Body of pancreas (tissue), 4 donors: ENCODE results near the gene MAML3. TPM values are rescaled to one million over a fixed set of nuclear protein-coding genes. Genes with fewer than 3 reads are reported as not detected.
A peak's percentile ranks its signal among the peaks of the same experiment; 100 is the strongest.

Source experiments
- ATAC-seq: fragments of 150-250 bp; one replicate; pipeline ENCODE4 v1.9.1; 2016
- DNase-seq, 4 donors: peaks; one replicate each; pipeline ENCODE4 v3.0.0-alpha.2; 2019
- H3K27ac ChIP-seq, 4 donors: fragments of 200-600 bp; sonication (generic); 1 replicate in 3 of 4; 2 replicates in 1 of 4; pipeline versions ENCODE4 v1.5.1 to v1.6.1; 2016 to 2019; ENCODE audit warnings: mild to moderate bottlenecking in 1 of 4, mixed read lengths in 1 of 4, moderate library complexity in 1 of 4
- H3K27me3 ChIP-seq, 2 donors: fragments of 200-600 bp; sonication (generic); one replicate each; pipeline ENCODE4 v1.6.0; 2016; ENCODE audit warnings: mild to moderate bottlenecking in 1 of 2
- H3K36me3 ChIP-seq, 2 donors: fragments of 200-600 bp; sonication (generic); replicated peaks in 1 of 2; 2 replicates each; pipeline ENCODE4 v1.5.1; 2016; ENCODE audit warnings: low read depth in 2 of 2; ENCODE audit not compliant: insufficient read depth in 1 of 2
- H3K4me1 ChIP-seq: fragments of 200-600 bp; sonication (generic); one replicate; pipeline ENCODE4 v1.6.0; 2016
- H3K4me3 ChIP-seq, 2 donors: fragments of 200-600 bp; sonication (generic); 1 replicate in 1 of 2; 2 replicates in 1 of 2; pipeline ENCODE4 v1.5.1; 2016 to 2019
- H3K9me3 ChIP-seq, 3 donors: fragments of 200-600 bp; sonication (generic); 1 replicate in 2 of 3; 2 replicates in 1 of 3; pipeline ENCODE4 v1.5.1; 2016
- CTCF ChIP-seq, 7 experiments: fragments of 450-650 bp in 4 of 7; fragments of 200-600 bp in 3 of 7; sonication (generic) in 3 of 7; IDR thresholded peaks; one replicate each; pipeline ENCODE4 v1.5.1; 2016 to 2019; ENCODE audit warnings: antibody characterized with exemption in 7 of 7
- POLR2A ChIP-seq, 3 donors: fragments of 450-650 bp; IDR thresholded peaks; one replicate each; pipeline ENCODE4 v1.6.1; 2016; ENCODE audit warnings: antibody characterized with exemption in 3 of 3, mild to moderate bottlenecking in 2 of 3
- WGBS, 2 donors: methylation state at CpG; one replicate each; pipeline ENCODE4 v1.1.5; 2017; 5-methylcytosine and 5-hydroxymethylcytosine counted together
- intact Hi-C: fragments of 100-400 bp; cut with DNase I; formaldehyde crosslinking; loops from one replicate; pipeline ENCODE4 v1.15.1; 2023
- total RNA-seq, 2 donors: library from RNA; depleted of rRNA; stranded (reverse); fragments of >200 nt; gene quantifications; one replicate each; pipeline ENCODE4 v1.1.0, GENCODE V29; 2016

MAML3 gene
- total RNA-seq, 2 donors from 2014 or later, result 11.2 to 11.4 TPM

- Histone ChIP-seq H3K27ac (no peak overlapping the region), H3K4me1 (peaks cover 6% of the 10 kb centered on the region), H3K4me3 (no peak overlapping the region), H3K27me3 (no peaks in the 10 kb centered on the region), H3K9me3 (no peaks in the 10 kb centered on the region), H3K36me3 (no peaks in the 10 kb centered on the region)
- peak; percentile 51 for ATAC-seq
- no peak for TF ChIP-seq POLR2A (IDR thresholded peaks at IDR 0.05)
- no peak for TF ChIP-seq CTCF (IDR thresholded peaks at IDR 0.05)
- WGBS, 2 donors, result 57 to 86% methylated on average over 2 of the region's 2 CpGs
- DNase-seq, result peak in 3 of 4 donors; percentile 6 to 41 (median 25)
- intact Hi-C loops, result no loop called here
Measured at GRCh38 chr4:140188975-140189374, 35.0 kb upstream of the MAML3 start.

- no peak for TF ChIP-seq POLR2A (IDR thresholded peaks at IDR 0.05)
- TF ChIP-seq CTCF (IDR thresholded peaks at IDR 0.05), result no peak
- H3K9me3 ChIP-seq, result no peaks in the 10 kb centered on the region
- no peak overlapping the region for H3K4me3 ChIP-seq
- H3K27ac ChIP-seq, result no peak overlapping the region
- ATAC-seq (no peak), DNase-seq (no peak)
- 90 to 100% methylated on average over 1 of the region's 1 CpG for WGBS, 2 donors
- no peaks in the 10 kb centered on the region for H3K27me3 ChIP-seq
- no peaks in the 10 kb centered on the region for H3K36me3 ChIP-seq
- intact Hi-C loops, result no loop called here
- peaks cover 6% of the 10 kb centered on the region for H3K4me1 ChIP-seq
Measured at GRCh38 chr4:140187316-140187695, 33.3 kb upstream of the MAML3 start.

GRCh38 chr4:140186651-140187315 lies 32.8 kb upstream of the MAML3 start:
- H3K9me3 ChIP-seq, result no peaks in the 10 kb centered on the region
- ATAC-seq, result peak; percentile 74
- intact Hi-C loops, result no loop called here
- DNase-seq, result peak in 3 of 4 donors; percentile 34 to 62 (median 36)
- WGBS, 2 donors, result 77 to 83% methylated on average over 9 of the region's 9 CpGs
- no peaks in the 10 kb centered on the region for H3K36me3 ChIP-seq
- no peaks in the 10 kb centered on the region for H3K27me3 ChIP-seq
- no peak overlapping the region for H3K27ac ChIP-seq
- no peak for TF ChIP-seq CTCF (IDR thresholded peaks at IDR 0.05)
- no peak for TF ChIP-seq POLR2A (IDR thresholded peaks at IDR 0.05)
- H3K4me3 ChIP-seq, result no peak overlapping the region
- peaks cover 6% of the 10 kb centered on the region for H3K4me1 ChIP-seq

GRCh38 chr4:140186082-140186438 lies 32.1 kb upstream of the MAML3 start:
- ATAC-seq (no peak), DNase-seq (no peak)
- H3K4me1 ChIP-seq, result peaks cover 6% of the 10 kb centered on the region
- H3K4me3 ChIP-seq, result no peak overlapping the region
- 87 to 91% methylated on average over 8 of the region's 8 CpGs for WGBS, 2 donors
- H3K9me3 ChIP-seq, result no peaks in the 10 kb centered on the region
- H3K27ac ChIP-seq, result no peak overlapping the region
- TF ChIP-seq POLR2A (IDR thresholded peaks at IDR 0.05) (no peak), CTCF (IDR thresholded peaks at IDR 0.05) (no peak)
- H3K27me3 ChIP-seq, result no peaks in the 10 kb centered on the region
- intact Hi-C loops, result no loop called here
- no peaks in the 10 kb centered on the region for H3K36me3 ChIP-seq

- Histone ChIP-seq H3K36me3 (no peaks in the 10 kb centered on the region), H3K9me3 (no peaks in the 10 kb centered on the region), H3K4me1 (peaks cover 6% of the 10 kb centered on the region), H3K27ac (no peak overlapping the region), H3K27me3 (no peaks in the 10 kb centered on the region), H3K4me3 (no peak overlapping the region)
- TF ChIP-seq CTCF (IDR thresholded peaks at IDR 0.05), result no peak
- no peak for TF ChIP-seq POLR2A (IDR thresholded peaks at IDR 0.05)
- 70% methylated on average over 3 of the region's 3 CpGs for WGBS, 2 donors
- intact Hi-C loops, result no loop called here
- ATAC-seq (no peak), DNase-seq (no peak)
Measured at GRCh38 chr4:140185412-140186081, 31.6 kb upstream of the MAML3 start.
